HG03045 (cell line): ENCODE measurements around the gene SSH2.
"Not testable (repeated sequence)": the region's sequence is repeated elsewhere in the genome, so short reads cannot be mapped to it uniquely, and the experiment has no call there.

Experiments used
- ATAC-seq: cut with Tn5 transposase; IDR thresholded peaks from one replicate; pipeline ENCODE4 v1.9.1; 2021; ENCODE audit warnings: mild to moderate bottlenecking, moderate library complexity; ENCODE audit not compliant: unreplicated experiment

SSH2 gene

GRCh38 chr17:29929006-29929532 is 959 bp downstream of the SSH2 start:
- ATAC-seq, result no peak

GRCh38 chr17:29927546-29927945 is 2.5 kb downstream of the SSH2 start:
- no peak for ATAC-seq

DNA sequence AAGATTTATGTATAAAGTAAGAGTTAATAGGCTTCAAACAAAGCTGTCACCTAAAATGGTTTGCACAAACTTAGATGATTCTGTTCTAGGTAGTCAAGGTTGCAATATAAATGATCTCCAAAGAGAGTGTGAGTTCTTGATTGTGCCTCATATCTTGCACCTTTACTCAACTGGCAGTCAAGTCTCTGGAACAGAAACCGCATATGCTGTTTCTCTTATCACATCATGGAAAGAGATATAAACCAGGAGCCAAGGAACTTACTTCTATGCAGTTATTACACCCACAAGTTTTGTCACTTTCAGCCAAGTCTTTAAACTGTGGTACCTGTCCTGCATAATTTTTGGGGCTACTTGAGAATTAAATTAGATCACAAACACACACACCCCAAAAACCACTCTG is 5.2 kb downstream of the SSH2 start:
- no peak for ATAC-seq

DNA sequence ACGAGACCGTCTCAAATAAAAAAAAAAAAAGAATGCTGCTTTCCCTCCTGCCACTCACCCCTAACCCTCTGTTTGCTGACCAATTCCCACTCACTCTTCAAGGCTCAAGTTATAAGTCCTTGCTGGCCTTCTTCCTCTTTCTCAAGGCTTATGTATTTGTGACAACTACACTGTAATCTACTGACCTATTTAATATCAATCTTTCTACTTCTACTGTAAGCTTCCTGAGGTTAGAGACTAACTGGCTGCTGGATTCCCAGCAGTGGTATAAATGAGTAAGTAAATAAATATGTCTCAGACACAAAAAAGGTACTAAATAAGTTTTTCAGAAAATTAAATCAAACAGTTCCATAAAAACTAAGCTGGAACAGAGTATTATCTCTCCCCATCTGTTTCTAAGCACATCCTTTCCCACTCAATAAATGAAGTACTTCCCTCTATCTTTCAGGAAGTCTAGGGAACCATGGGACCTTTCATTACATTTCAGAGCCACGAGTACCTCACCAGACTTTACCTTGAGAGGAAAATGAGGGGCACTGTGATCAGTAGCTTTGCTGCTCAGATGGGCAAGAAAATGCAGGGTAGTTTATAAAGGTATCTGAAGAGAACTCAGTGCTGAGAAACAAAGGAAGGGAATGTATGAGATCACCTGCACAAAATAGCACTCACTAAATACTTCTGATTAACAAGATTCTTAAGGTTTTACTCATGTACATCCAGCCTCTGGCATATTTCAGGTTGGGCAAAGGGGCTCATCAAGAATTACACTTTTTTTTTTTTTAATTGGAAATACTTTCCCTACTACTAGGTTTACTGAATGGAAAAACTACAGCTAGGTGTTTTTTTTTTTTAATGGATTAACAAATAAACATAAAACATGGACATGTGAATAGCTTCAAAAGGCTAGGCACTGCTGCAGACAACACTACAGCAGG is 10.8 kb downstream of the SSH2 start:
- ATAC-seq, result no peak

- no peak for ATAC-seq
Measured at GRCh38 chr17:29918016-29918415, 12.0 kb downstream of the SSH2 start.

GRCh38 chr17:29914819-29915537 is 15.1 kb downstream of the SSH2 start:
- ATAC-seq, result no peak

- ATAC-seq, result no peak
Measured at GRCh38 chr17:29911641-29912177, 18.3 kb downstream of the SSH2 start.

DNA sequence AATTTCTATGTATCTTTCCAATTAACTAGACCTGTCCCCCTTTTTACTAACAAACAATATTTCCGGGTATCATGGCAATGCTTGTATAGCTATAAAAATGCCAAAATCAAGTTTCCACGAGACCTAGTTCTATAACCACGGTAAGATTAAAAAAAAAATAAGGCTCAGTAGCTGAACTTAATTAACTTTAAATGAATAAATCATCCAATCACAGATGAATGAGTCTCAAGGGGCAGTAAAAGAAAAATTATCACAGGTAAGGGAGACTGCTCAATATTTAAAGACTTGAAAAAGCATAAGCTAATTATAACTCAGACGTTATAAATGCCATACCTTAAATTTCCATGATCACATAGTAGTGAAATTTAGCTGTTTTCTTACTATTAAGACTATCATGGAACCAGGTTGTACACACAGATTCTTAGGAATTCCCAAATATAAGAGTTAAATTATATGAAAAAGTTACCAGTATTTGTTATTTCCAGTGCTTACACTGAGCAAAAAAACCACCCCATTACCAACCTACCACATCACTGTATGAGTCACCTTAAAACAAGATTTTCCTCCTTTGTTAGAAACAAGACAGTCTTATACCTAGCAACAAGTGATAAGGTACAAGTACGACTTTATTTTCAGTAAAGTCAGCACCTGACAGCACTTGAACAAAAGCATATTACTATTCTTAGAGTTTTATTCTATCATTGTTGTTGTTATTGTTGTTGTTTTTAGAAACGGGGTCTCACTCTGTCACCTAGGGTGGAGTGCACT is 20.6 kb downstream of the SSH2 start:
- no peak for ATAC-seq

DNA sequence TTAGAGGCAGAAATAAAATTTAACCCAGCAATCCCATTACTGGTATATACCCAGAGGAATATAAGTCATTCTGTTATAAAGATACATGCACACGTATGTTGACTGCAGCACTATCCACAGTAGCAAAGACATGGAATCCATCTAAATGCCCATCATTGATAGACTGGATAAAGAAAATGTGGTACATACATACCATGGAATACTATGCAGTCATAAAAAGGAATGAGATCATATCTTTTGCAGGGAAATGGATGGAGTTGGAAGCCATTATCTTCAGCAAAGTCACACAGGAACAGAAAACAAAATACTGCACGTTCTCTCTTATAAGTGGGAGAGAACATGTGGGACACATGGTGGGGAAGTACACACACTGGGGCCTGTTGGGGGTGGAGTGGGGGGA is 23.1 kb downstream of the SSH2 start:
- ATAC-seq, result no peak

DNA sequence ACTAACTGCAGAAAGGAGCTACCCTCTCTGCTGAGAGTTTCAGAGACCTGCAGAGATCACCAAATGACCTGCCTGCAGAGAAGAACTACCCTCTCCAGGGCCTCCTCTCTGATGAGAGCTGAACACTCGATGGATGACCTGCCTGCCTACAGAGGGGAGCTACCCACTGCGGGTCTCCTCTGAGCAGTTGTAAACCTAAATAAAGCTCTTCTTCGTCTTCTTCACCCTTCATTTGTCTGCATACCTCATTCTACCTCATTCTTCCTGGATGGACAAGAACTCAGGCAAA is 24.2 kb downstream of the SSH2 start:
- ATAC-seq, result no peak

GRCh38 chr17:29905086-29905878 is 24.7 kb downstream of the SSH2 start:
- no peak for ATAC-seq

DNA sequence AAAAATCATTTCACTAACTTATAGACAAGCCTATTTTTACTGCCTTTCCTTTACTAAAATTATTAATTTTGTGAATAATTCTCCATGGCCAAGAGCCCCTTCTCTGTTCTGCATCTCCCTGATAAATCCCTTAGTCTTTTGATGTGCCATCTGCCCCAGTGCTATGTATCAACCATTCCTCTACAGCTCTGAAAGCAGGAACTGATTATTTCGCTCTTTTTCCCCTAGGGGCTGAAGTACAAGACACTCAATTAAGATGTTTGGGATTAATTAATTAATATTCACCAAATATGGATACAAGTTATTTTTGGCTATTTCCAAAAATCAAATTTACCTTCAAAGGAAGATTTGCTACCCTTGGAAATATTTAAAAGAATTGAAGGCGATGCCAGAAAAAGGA is 26.6 kb downstream of the SSH2 start:
- ATAC-seq, result no peak

- not testable (repeated sequence) for ATAC-seq
Measured at GRCh38 chr17:29897136-29897535, 32.9 kb downstream of the SSH2 start.

GRCh38 chr17:29892201-29892600 is 37.8 kb downstream of the SSH2 start:
- ATAC-seq, result no peak

GRCh38 chr17:29891131-29891530 is 38.9 kb downstream of the SSH2 start:
- no peak for ATAC-seq

DNA sequence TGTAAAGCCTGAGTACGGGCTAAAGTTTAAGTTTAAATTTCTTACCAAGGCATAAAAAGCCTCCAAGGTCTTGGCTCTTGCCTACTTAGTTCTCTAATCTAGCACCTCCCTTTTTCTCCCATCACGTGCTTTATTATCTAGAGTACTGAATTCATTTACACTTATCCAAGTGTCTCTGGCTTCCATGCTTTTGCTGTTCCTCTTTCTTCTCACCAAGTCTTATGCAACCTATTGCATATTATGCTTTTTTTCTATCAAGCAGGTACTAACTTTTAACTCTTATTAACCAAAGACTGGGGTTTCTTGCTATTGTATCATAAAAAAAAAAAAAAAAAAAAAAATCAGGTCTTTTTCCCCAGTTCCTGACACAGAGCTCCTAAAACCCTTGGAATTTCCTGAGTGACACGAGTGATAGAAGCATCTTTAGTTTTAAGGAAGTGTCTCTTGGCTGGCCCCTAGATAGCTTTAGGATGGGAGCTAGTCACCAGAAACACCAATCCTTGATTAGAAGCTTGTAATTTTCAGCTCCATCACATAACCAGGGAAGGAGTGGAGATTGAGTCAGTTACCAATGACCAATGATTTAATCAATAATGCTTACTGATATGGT is 44.9 kb downstream of the SSH2 start:
- no peak for ATAC-seq

GRCh38 chr17:29883497-29883896 is 46.5 kb downstream of the SSH2 start:
- ATAC-seq, result no peak

- no peak for ATAC-seq
Measured at GRCh38 chr17:29881256-29881655, 48.8 kb downstream of the SSH2 start.

DNA sequence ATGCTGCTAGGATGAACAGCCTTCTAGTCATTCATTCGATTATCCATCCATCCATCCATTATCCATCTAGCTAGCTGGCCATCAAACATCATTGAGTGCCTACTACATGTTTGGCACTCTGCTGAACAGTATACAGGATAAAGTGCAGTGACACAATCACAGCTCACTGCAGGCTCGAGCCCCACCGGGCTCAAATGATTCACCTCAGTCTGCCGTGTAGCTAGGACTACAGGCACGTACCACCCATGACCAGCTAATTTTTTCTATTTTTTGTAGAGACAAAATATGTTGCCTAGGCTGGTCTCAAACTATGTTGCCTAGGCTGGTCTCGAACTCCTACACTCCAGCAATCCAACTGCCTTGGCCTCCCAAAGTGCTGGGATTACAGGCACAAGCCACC is 50.0 kb downstream of the SSH2 start:
- no peak for ATAC-seq
